GM12878 (cell line): ENCODE results near the gene COQ8B. TPM values are rescaled to one million over a fixed set of nuclear protein-coding genes. Genes with fewer than 3 reads are reported as not detected.

Experiments
- ATAC-seq: fragments of 200-7000 bp; cut with Tn5 transposase; 3 replicates; pipeline ENCODE4 v1.9.1; 2020; ENCODE audit warnings: mild to moderate bottlenecking, moderate library complexity
- BruUV-seq: library from RNA; stranded (reverse); fragments of 400-500 nt; replicated peaks from 2 replicates; lab custom pipeline; 2021; lab: Mats Ljungman, UMichigan
- CTCF ChIA-PET: fragments of 300-600 bp; sonication (Branson Sonifier 250); formaldehyde crosslinking; extraction: SDS; loops from one replicate; lab custom pipeline; 2021; ENCODE audit warnings: inconsistent platforms; lab: Yijun Ruan, JAX
- POLR2A ChIA-PET: fragments of 350-600 bp; formaldehyde crosslinking; extraction: SDS; loops from one replicate; lab custom pipeline; 2021; ENCODE audit warnings: inconsistent platforms; lab: Charles Lee
- RAD21 ChIA-PET: fragments of 300-600 bp; sonication (Branson Sonifier 250); formaldehyde crosslinking; loops from one replicate; lab custom pipeline; 2023; ENCODE audit warnings: antibody characterized with exemption; ENCODE audit not compliant: unreplicated experiment; lab: Charles Lee
- SMC1A ChIA-PET: fragments of 300-600 bp; sonication (Branson Sonifier 250); formaldehyde crosslinking; loops from one replicate; lab custom pipeline; 2023; ENCODE audit not compliant: unreplicated experiment, uncharacterized antibody; lab: Charles Lee
- DNase-seq: peaks from one replicate; pipeline ENCODE4 v3.0.0-alpha.2; 2011; ENCODE audit warnings: low read depth, low spot score
- FAIRE-seq: peaks from 3 replicates; lab custom pipeline; 2011; peaks lifted over from hg19 to GRCh38; lab: Jason Lieb, UNC
- H2AFZ ChIP-seq: 2 replicates; pipeline ENCODE4 v1.6.0; 2011; ENCODE audit warnings: low read depth, low read length, control low read depth; ENCODE audit not compliant: control insufficient read depth
- H3K27ac ChIP-seq: 2 replicates; pipeline ENCODE4 v1.5.1; 2011; ENCODE audit warnings: control low read depth; ENCODE audit not compliant: control insufficient read depth, insufficient read depth
- H3K27me3 ChIP-seq, 2 experiments: replicated peaks in 1 of 2; 2 replicates each; pipeline versions ENCODE4 v1.6.0 to v1.6.1; 2011; ENCODE audit warnings: low read length in 1 of 2; ENCODE audit not compliant: control insufficient read depth in 2 of 2, insufficient read depth in 2 of 2
- H3K36me3 ChIP-seq, 2 experiments: 2 replicates each; pipeline ENCODE4 v1.5.1; 2011; ENCODE audit warnings: low read length in 1 of 2; ENCODE audit not compliant: control insufficient read depth in 2 of 2, insufficient read depth in 2 of 2
- H3K4me1 ChIP-seq: 2 replicates; pipeline ENCODE4 v1.6.1; 2011; ENCODE audit warnings: mild to moderate bottlenecking, low read length, moderate library complexity, mixed read lengths; ENCODE audit not compliant: control insufficient read depth, insufficient read depth
- H3K4me2 ChIP-seq: 2 replicates; pipeline ENCODE4 v1.6.0; 2011; ENCODE audit warnings: control low read depth; ENCODE audit not compliant: control insufficient read depth, insufficient read depth
- H3K4me3 ChIP-seq: fragments of 200-600 bp; sonication (generic); 2 replicates; pipeline ENCODE4 v1.5.1; 2016
- H3K79me2 ChIP-seq: 2 replicates; pipeline ENCODE4 v1.6.0; 2011; ENCODE audit warnings: low read length; ENCODE audit not compliant: control insufficient read depth, insufficient read depth
- H3K9ac ChIP-seq: 2 replicates; pipeline ENCODE4 v1.8.0; 2011; ENCODE audit warnings: low read length, control low read depth, mixed read lengths; ENCODE audit not compliant: control insufficient read depth, insufficient read depth
- H3K9me3 ChIP-seq: replicated peaks from 3 replicates; pipeline ENCODE4 v1.5.1; 2011; ENCODE audit warnings: mild to moderate bottlenecking, low read length; ENCODE audit not compliant: control insufficient read depth, insufficient read depth
- H4K20me1 ChIP-seq: 2 replicates; pipeline ENCODE4 v1.6.0; 2011; ENCODE audit not compliant: control insufficient read depth, insufficient read depth
- CBFB ChIP-seq: IDR thresholded peaks from 2 replicates; pipeline ENCODE4 v1.6.1; 2016; ENCODE audit warnings: antibody characterized with exemption, low read depth
- CBX3 ChIP-seq: fragments of 200-600 bp; sonication (generic); IDR thresholded peaks from 2 replicates; pipeline ENCODE4 v1.6.1; 2016; ENCODE audit warnings: low read depth, borderline replicate concordance
- FOS ChIP-seq: IDR thresholded peaks from 3 replicates; pipeline ENCODE4 v1.6.1; 2011; ENCODE audit warnings: borderline replicate concordance; ENCODE audit not compliant: insufficient read length; ENCODE audit errors: extremely low read depth
- PAX5 ChIP-seq: IDR thresholded peaks from 2 replicates; pipeline ENCODE4 v1.6.1; 2011; ENCODE audit warnings: low read depth, low read length, borderline replicate concordance
- PAX8 ChIP-seq: fragments of 450-650 bp; IDR thresholded peaks from 2 replicates; pipeline ENCODE4 v1.6.1; 2017; ENCODE audit warnings: mild to moderate bottlenecking, moderate library complexity
- POLR2AphosphoS5 ChIP-seq: IDR thresholded peaks from 2 replicates; pipeline ENCODE4 v1.6.1; 2011; ENCODE audit warnings: mild to moderate bottlenecking, low read length, inconsistent platforms
- SIX5 ChIP-seq: IDR thresholded peaks from 2 replicates; pipeline ENCODE4 v1.6.1; 2011; ENCODE audit warnings: mild to moderate bottlenecking, low read depth, low read length, moderate library complexity; ENCODE audit not compliant: severe bottlenecking
- SMAD5 ChIP-seq: IDR thresholded peaks from 2 replicates; pipeline ENCODE4 v1.6.1; 2016; ENCODE audit warnings: antibody characterized with exemption, low read depth
- STAT3 ChIP-seq: IDR thresholded peaks from 2 replicates; pipeline ENCODE4 v1.6.1; 2011; ENCODE audit warnings: low read depth, low read length, improper control_type of control experiment
- USF1 ChIP-seq: IDR thresholded peaks from 2 replicates; pipeline ENCODE4 v1.6.1; 2011; ENCODE audit warnings: borderline replicate concordance, low read depth, mild to moderate bottlenecking, moderate library complexity, mixed read lengths, low read length; ENCODE audit not compliant: insufficient read depth; ENCODE audit errors: extremely low read length
- ZBTB11 ChIP-seq: fragments of 450-650 bp; formaldehyde crosslinking; IDR thresholded peaks from 2 replicates; pipeline ENCODE4 v1.5.0; 2022; ENCODE audit warnings: mild to moderate bottlenecking, missing genetic modification characterization
- ZNF592 ChIP-seq: fragments of 450-650 bp; IDR thresholded peaks from 2 replicates; pipeline ENCODE4 v1.6.1; 2017; ENCODE audit warnings: mild to moderate bottlenecking, moderate library complexity
- WGBS: methylation state at CpG from one replicate; pipeline ENCODE4 v1.1.6; 2016; ENCODE audit warnings: low lambda C conversion rate; ENCODE audit not compliant: insufficient replicate concordance, insufficient coverage; ENCODE audit errors: missing lambda C conversion rate; 5-methylcytosine and 5-hydroxymethylcytosine counted together
- in situ Hi-C: fragments of 300-500 bp; cut with MboI; formaldehyde crosslinking; loops from 9 replicates; pipeline ENCODE4 v1.14.3; 2018; ENCODE audit warnings: mixed read lengths
- intact Hi-C: fragments of 100-400 bp; cut with micrococcal nuclease; formaldehyde crosslinking; loops from one replicate; pipeline ENCODE4 v1.14.2; 2022; ENCODE audit not compliant: unreplicated experiment
- polyA plus RNA-seq, 11 experiments: library from polyadenylated mRNA; depleted of rRNA in 4 of 11; unstranded in 6 of 11; stranded (reverse) in 5 of 11; fragments of >200 nt; fragmentation: Nextera tagmentation in 4 of 11; fragmentation: Illumina TruSeq in 1 of 11; extraction: Ambion mirVana in 4 of 11; extraction: Trizol in 1 of 11; gene quantifications; 1 replicate in 1 of 11; 2 replicates in 10 of 11; pipeline versions ENCODE4 v1.2.1 to v1.2.3, GENCODE V29; 2011 to 2016; ENCODE audit warnings: inconsistent platforms in 2 of 11, missing spikeins in 2 of 11, low read depth in 1 of 11
- total RNA-seq, 4 experiments: library from RNA; depleted of rRNA in 3 of 4; stranded (reverse); fragments of >200 nt in 3 of 4; fragmentation: Illumina TruSeq in 1 of 4; extraction: Trizol in 1 of 4; gene quantifications; 2 replicates each; pipeline versions ENCODE4 v1.2.1 to v1.2.3, GENCODE V29; 2013 to 2021

COQ8B gene
- total and polyA plus RNA-seq, 10 of the 15 experiments (the other 5 are each of a cell fraction or from before 2014, with no cell fraction given): 0.39 to 37.1 (median 16.8) TPM

DNA sequence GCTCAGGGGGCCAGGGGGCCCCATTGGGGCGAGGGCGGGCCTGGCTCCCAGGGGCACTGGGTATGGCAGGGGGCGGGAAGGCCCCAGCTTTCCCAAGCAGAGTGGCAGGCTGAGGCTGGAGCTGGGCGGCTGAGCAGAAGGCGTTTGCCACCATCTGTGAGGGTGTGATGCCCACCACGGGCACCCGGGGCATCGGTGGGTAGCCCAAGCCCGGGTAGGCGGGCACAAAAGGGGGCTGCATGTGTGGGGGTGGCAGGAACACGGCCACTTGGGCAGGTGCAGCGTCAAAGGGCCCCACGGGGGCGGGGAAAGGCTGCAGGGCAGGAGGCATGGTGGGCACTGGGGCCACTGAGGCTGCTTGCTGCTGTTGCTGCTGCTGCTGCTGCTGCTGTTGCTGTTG, 49.1 kb downstream of the COQ8B start:
- no peak overlapping the region for H3K27ac ChIP-seq
- ChIA-PET SMC1A (no interaction called here), POLR2A (no interaction called here), CTCF (interaction anchor here (1.2 kb wide), 1 partner anchor 152 kb away, joined by 3 read pairs; no protein-coding TSS in a partner anchor), RAD21 (interaction anchor here (0.5 kb wide), 1 partner anchor 88 kb away, joined by 3 read pairs; no protein-coding TSS in a partner anchor)
- TF ChIP-seq SMAD5 (no peak), FOS (no peak), USF1 (no peak), ZNF592 (no peak), SIX5 (no peak), PAX8 (no peak), CBX3 (no peak), POLR2AphosphoS5 (no peak), CBFB (no peak), ZBTB11 (CRISPR knock-in tag) (no peak), STAT3 (no peak), PAX5 (no peak)
- intact Hi-C loops (no loop called here), in situ Hi-C loops (no loop called here)
- H3K27me3 ChIP-seq: no peaks in the 10 kb centered on the region
- H2AFZ ChIP-seq: no peak overlapping the region
- WGBS: 77% methylated on average over 14 of the region's 14 CpGs
- no peak for ATAC-seq
- peaks cover 2 to 8% of the 10 kb centered on the region in 2 experiments; a peak in 1 of 4 replicates for H3K36me3 ChIP-seq
- no peaks in the 10 kb centered on the region for H4K20me1 ChIP-seq
- no peak for FAIRE-seq
- H3K4me3 ChIP-seq: no peak overlapping the region
- peaks cover 5% of the 10 kb centered on the region; the same call in 2 of the 3 replicates for H3K9me3 ChIP-seq
- peaks cover 6% of the 10 kb centered on the region for H3K4me1 ChIP-seq
- H3K4me2 ChIP-seq: no peak overlapping the region
- DNase-seq: no peak
- no peak overlapping the region for H3K9ac ChIP-seq
- no peaks in the 10 kb centered on the region for H3K79me2 ChIP-seq
- no TSS peak for BruUV-seq
